H1 (cell line): ENCODE measurements around the gene RSPH9. TPM values are rescaled to one million over a fixed set of nuclear protein-coding genes. Genes with fewer than 3 reads are reported as not detected.
A peak's percentile ranks its signal among the peaks of the same experiment; 100 is the strongest.

Experiments
- BRCA1 ChIP-seq: IDR thresholded peaks from 2 replicates; pipeline ENCODE4 v1.6.1; 2012; ENCODE audit warnings: low read depth, low read length, improper control_type of control experiment
- CBX5 ChIP-seq: fragments of 300-800, 300-1000 bp; sonication (generic); IDR thresholded peaks from 2 replicates; pipeline ENCODE4 v1.7.1; 2016; ENCODE audit warnings: antibody characterized with exemption, low read length, low read depth
- EGR1 ChIP-seq: IDR thresholded peaks from 2 replicates; pipeline ENCODE4 v1.6.1; 2011; ENCODE audit warnings: low read depth, low read length, borderline replicate concordance
- GABPA ChIP-seq: IDR thresholded peaks from 2 replicates; pipeline ENCODE4 v1.6.1; 2011; ENCODE audit warnings: mild to moderate bottlenecking, low read length, moderate library complexity, borderline replicate concordance; ENCODE audit not compliant: insufficient read depth
- HDAC2 ChIP-seq, 2 experiments: fragments of 300-600 bp in 1 of 2; sonication (generic) in 1 of 2; IDR thresholded peaks; 2 replicates each; pipeline ENCODE4 v1.6.1; 2011 to 2012; ENCODE audit warnings: low read depth in 2 of 2, low read length in 2 of 2, mild to moderate bottlenecking in 2 of 2, moderate library complexity in 2 of 2, borderline replicate concordance in 1 of 2, inconsistent platforms in 1 of 2
- HDAC6 ChIP-seq: IDR thresholded peaks from one replicate; pipeline ENCODE4 v1.7.1; 2012; ENCODE audit warnings: low read depth, mild to moderate bottlenecking, inconsistent platforms, low read length, moderate library complexity
- NANOG ChIP-seq: IDR thresholded peaks from 2 replicates; pipeline ENCODE4 v1.6.1; 2011; ENCODE audit warnings: low read length, low read depth, mild to moderate bottlenecking, inconsistent platforms; ENCODE audit not compliant: insufficient read depth, poor library complexity, severe bottlenecking
- POLR2A ChIP-seq, 2 experiments: IDR thresholded peaks; 1 replicate in 1 of 2; 2 replicates in 1 of 2; pipeline ENCODE4 v1.6.1; 2011; ENCODE audit warnings: low read depth in 2 of 2, low read length in 2 of 2, mild to moderate bottlenecking in 2 of 2; ENCODE audit errors: control extremely low read depth in 1 of 2
- RBBP5 ChIP-seq: IDR thresholded peaks from 2 replicates; pipeline ENCODE4 v1.7.1; 2012; ENCODE audit warnings: low read depth, mild to moderate bottlenecking, inconsistent platforms, low read length, moderate library complexity, borderline replicate concordance
- SIN3A ChIP-seq, 2 experiments: IDR thresholded peaks in 1 of 2; conservative IDR thresholded peaks in 1 of 2; 2 replicates each; pipeline ENCODE4 v1.6.1; 2011 to 2012; ENCODE audit warnings: low read length in 2 of 2, improper control_type of control experiment in 1 of 2, low read depth in 1 of 2, mild to moderate bottlenecking in 1 of 2
- SRF ChIP-seq: IDR thresholded peaks from 2 replicates; pipeline ENCODE4 v1.6.1; 2011; ENCODE audit warnings: mild to moderate bottlenecking, low read depth, low read length, moderate library complexity
- TAF1 ChIP-seq: IDR thresholded peaks from 2 replicates; pipeline ENCODE4 v1.6.1; 2011; ENCODE audit warnings: mild to moderate bottlenecking, low read depth, low read length
- TAF7 ChIP-seq: optimal IDR thresholded peaks from 2 replicates; pipeline ENCODE3; 2011; ENCODE audit warnings: low read depth, mild to moderate bottlenecking, inconsistent platforms, low read length, moderate library complexity, borderline replicate concordance
- TEAD4 ChIP-seq: IDR thresholded peaks from 2 replicates; pipeline ENCODE4 v1.6.1; 2012; ENCODE audit warnings: low read depth, low read length, inconsistent platforms, mixed read lengths
- polyA plus RNA-seq, 7 experiments: library from polyadenylated mRNA; depleted of rRNA in 3 of 7; stranded (reverse) in 5 of 7; unstranded in 2 of 7; fragments of >200 nt in 5 of 7; fragments of 200-250 nt in 2 of 7; gene quantifications; 1 replicate in 5 of 7; 2 replicates in 1 of 7; 4 replicates in 1 of 7; pipeline versions ENCODE4 v1.2.1 to v1.2.3, GENCODE V29; 2011 to 2013; ENCODE audit warnings: missing spikeins in 2 of 7, mixed read lengths in 2 of 7
- total RNA-seq: library from RNA; stranded (reverse); fragmentation: NEBNext Ultra II Directional; extraction: Animal tissue kit (Norgen Biotek cat#: 25700); gene quantifications from 2 replicates; pipeline ENCODE4 v1.2.1, GENCODE V29; 2021
- TF ChIP-seq, protein P1 (sequence below), 3 experiments: IDR thresholded peaks; 1 replicate in 2 of 3; 2 replicates in 1 of 3; pipeline versions ENCODE4 v1.5.1 to v1.6.1; 2011; ENCODE audit warnings: low read length in 3 of 3, mild to moderate bottlenecking in 3 of 3, inconsistent platforms in 2 of 3, low read depth in 1 of 3, moderate library complexity in 1 of 3; ENCODE audit not compliant: insufficient read depth in 1 of 3; ENCODE audit errors: control extremely low read depth in 1 of 3
- TF ChIP-seq, protein P2 (sequence below): IDR thresholded peaks from 2 replicates; pipeline ENCODE4 v1.6.1; 2012; ENCODE audit warnings: inconsistent platforms
- TF ChIP-seq, protein P3 (sequence below): IDR thresholded peaks from 2 replicates; pipeline ENCODE4 v1.6.1; 2011; ENCODE audit warnings: low read length, improper control_type of control experiment

Gene RSPH9
- total and polyA plus RNA-seq, 2 of the 8 experiments (the other 6 are each of a cell fraction or from before 2014, with no cell fraction given), result 0.15 to 0.23 TPM

DNA sequence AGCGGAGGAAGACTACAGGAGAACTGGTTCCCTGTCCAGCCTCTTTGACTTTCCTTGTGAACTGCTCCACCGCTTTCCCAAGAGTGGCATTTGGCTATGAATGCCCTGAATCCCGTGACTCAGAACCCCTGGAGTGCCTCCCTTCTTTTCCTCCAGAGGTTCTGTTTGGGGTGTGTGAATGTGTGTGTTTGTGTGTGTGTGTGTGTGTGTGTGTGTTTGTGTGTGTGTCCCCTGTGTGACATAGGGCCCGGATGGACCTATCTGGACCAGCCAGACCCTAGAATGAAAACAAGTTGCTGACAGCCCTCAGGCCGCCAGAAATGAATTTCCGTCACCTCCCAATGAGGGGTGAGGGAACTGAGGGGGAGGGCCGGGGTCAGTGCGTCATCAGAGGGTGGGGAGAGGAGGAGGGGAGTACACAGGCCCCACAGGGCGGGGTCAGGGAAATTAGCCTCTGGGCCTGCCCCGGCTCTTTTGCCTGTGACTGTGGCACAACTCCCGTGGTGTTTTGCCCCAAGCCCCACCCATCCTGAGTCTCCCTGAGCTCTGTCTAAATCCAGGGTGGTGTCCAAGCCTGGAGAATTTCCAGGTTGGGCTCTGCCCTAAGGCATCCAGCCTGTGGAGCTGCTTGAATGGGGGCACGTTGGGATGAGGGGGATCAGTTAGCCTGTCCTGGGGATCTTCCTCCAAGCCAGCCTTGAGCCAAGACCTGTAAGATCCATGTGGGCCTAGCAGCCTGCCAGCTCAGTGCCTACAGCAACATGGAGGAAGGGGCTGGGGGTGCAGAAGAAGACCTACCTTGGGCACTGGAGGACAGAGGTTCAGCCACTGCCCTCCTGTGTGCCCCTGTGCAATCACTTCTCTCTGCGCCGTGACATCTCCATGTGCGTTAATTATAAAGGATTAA, 58.0 kb downstream of the RSPH9 start (continued):
- TF ChIP-seq RBBP5, result peak; percentile 32; the same call in 1 of the 2 replicates
- no peak for TF ChIP-seq BRCA1
- TF ChIP-seq, protein P1, sequence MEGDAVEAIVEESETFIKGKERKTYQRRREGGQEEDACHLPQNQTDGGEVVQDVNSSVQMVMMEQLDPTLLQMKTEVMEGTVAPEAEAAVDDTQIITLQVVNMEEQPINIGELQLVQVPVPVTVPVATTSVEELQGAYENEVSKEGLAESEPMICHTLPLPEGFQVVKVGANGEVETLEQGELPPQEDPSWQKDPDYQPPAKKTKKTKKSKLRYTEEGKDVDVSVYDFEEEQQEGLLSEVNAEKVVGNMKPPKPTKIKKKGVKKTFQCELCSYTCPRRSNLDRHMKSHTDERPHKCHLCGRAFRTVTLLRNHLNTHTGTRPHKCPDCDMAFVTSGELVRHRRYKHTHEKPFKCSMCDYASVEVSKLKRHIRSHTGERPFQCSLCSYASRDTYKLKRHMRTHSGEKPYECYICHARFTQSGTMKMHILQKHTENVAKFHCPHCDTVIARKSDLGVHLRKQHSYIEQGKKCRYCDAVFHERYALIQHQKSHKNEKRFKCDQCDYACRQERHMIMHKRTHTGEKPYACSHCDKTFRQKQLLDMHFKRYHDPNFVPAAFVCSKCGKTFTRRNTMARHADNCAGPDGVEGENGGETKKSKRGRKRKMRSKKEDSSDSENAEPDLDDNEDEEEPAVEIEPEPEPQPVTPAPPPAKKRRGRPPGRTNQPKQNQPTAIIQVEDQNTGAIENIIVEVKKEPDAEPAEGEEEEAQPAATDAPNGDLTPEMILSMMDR (IDR thresholded peaks at IDR 0.05; ENCODE audit: control extremely low read depth in 1 of 3, insufficient read depth in 1 of 3, low read depth in 1 of 3, low read length in 3 of 3), result no peak
- TF ChIP-seq POLR2A (IDR thresholded peaks at IDR 0.05; ENCODE audit: control extremely low read depth in 1 of 2, low read depth in 2 of 2, low read length in 2 of 2), result peak in 1 of 2 experiments; percentile 83; a peak in 1 of 3 replicates
- no peak for TF ChIP-seq GABPA
- no peak for TF ChIP-seq CBX5
- TF ChIP-seq EGR1, result no peak
- TF ChIP-seq, protein P2, sequence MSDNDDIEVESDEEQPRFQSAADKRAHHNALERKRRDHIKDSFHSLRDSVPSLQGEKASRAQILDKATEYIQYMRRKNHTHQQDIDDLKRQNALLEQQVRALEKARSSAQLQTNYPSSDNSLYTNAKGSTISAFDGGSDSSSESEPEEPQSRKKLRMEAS, result peak; percentile 44; the same call in 1 of the 2 replicates
- TF ChIP-seq HDAC2 (IDR thresholded peaks at IDR 0.05; ENCODE audit: borderline replicate concordance in 1 of 2, low read depth in 2 of 2, low read length in 2 of 2), result peak; percentile 55 to 80; a peak in 2 of 4 replicates
- TF ChIP-seq SRF, result no peak
- TF ChIP-seq HDAC6, result no peak
- TF ChIP-seq TEAD4, result peak; percentile 58; the same call in 1 of the 2 replicates
- TF ChIP-seq NANOG, result no peak
- peak; percentile 34 to 57; a peak in 1 of 4 replicates for TF ChIP-seq SIN3A (conservative IDR thresholded peaks at IDR 0.05 in 1 of 2, IDR thresholded peaks at IDR 0.05 in 1 of 2; ENCODE audit: low read depth in 1 of 2, low read length in 2 of 2)
- TF ChIP-seq TAF1, result peak; percentile 85
- peak; percentile 64 for TF ChIP-seq TAF7
- TF ChIP-seq, protein P3, sequence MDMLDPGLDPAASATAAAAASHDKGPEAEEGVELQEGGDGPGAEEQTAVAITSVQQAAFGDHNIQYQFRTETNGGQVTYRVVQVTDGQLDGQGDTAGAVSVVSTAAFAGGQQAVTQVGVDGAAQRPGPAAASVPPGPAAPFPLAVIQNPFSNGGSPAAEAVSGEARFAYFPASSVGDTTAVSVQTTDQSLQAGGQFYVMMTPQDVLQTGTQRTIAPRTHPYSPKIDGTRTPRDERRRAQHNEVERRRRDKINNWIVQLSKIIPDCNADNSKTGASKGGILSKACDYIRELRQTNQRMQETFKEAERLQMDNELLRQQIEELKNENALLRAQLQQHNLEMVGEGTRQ, result no peak; the same call in 1 of the 2 replicates
